GM21367 (cell line): ENCODE measurements around the gene RBM4B.
A peak's percentile ranks its signal among the peaks of the same experiment; 100 is the strongest.
"Not testable (repeated sequence)": the region's sequence is repeated elsewhere in the genome, so short reads cannot be mapped to it uniquely, and the experiment has no call there.

ENCODE experiments used
- ATAC-seq: cut with Tn5 transposase; IDR thresholded peaks from one replicate; pipeline ENCODE4 v1.9.1; 2021; ENCODE audit not compliant: unreplicated experiment

RBM4B gene

GRCh38 chr11:66643745-66644437, 33.8 kb downstream of the RBM4B start:
- no peak for ATAC-seq

- ATAC-seq, result no peak
Measured at GRCh38 chr11:66641834-66642233, 35.9 kb downstream of the RBM4B start.

GRCh38 chr11:66639814-66640340, 37.8 kb downstream of the RBM4B start:
- not testable (repeated sequence) for ATAC-seq

- ATAC-seq, result no peak
Measured at GRCh38 chr11:66639066-66639813, 38.4 kb downstream of the RBM4B start.

GRCh38 chr11:66638177-66639065, 39.3 kb downstream of the RBM4B start, which contains the start of gene RBM4:
TSS of gene RBM4 (plus strand) at chr11:66638703. CDS start at chr11:66639712, 1,009 bp downstream.
- peak; percentile 89 for ATAC-seq

GRCh38 chr11:66637557-66638176, 40.0 kb downstream of the RBM4B start:
- no peak for ATAC-seq

- no peak for ATAC-seq
Measured at GRCh38 chr11:66636411-66636810, 41.3 kb downstream of the RBM4B start.

- ATAC-seq, result no peak
Measured at GRCh38 chr11:66632952-66633351, 44.7 kb downstream of the RBM4B start.

GRCh38 chr11:66631883-66632282, 45.8 kb downstream of the RBM4B start:
- ATAC-seq, result no peak

- no peak for ATAC-seq
Measured at GRCh38 chr11:66629356-66629755, 48.3 kb downstream of the RBM4B start.

- no peak for ATAC-seq
Measured at GRCh38 chr11:66628061-66628603, 49.6 kb downstream of the RBM4B start.

- no peak for ATAC-seq
Measured at GRCh38 chr11:66626926-66627325, 50.8 kb downstream of the RBM4B start.

- ATAC-seq, result no peak
Measured at GRCh38 chr11:66626382-66626781, 51.3 kb downstream of the RBM4B start.

- ATAC-seq, result no peak
Measured at GRCh38 chr11:66625752-66626149, 51.9 kb downstream of the RBM4B start.

GRCh38 chr11:66625041-66625751, 52.5 kb downstream of the RBM4B start:
- ATAC-seq, result no peak

GRCh38 chr11:66624450-66624849, 53.2 kb downstream of the RBM4B start:
- no peak for ATAC-seq

GRCh38 chr11:66619080-66619554, 58.6 kb downstream of the RBM4B start:
- ATAC-seq, result no peak

GRCh38 chr11:66617155-66617834, 60.4 kb downstream of the RBM4B start:
- peak; percentile 13 for ATAC-seq
